HEK293 (cell line): ENCODE results near the gene NECTIN1.

Experiments used
- CTCF ChIA-PET: fragments of 350-600 bp; formaldehyde crosslinking; extraction: SDS; loops from one replicate; lab custom pipeline; 2021; ENCODE audit warnings: antibody characterized with exemption; lab: Yijun Ruan, JAX
- POLR2A ChIA-PET: fragments of 300-600 bp; formaldehyde crosslinking; extraction: SDS; loops from one replicate; lab custom pipeline; 2020; ENCODE audit warnings: antibody characterized with exemption, inconsistent platforms; lab: Yijun Ruan, JAX
- H3K27ac ChIP-seq: fragments of 200-500 bp; sonication (Bioruptor generic); 2 replicates; pipeline ENCODE4 v1.5.1; 2014; ENCODE audit warnings: low read depth, low read length, control low read depth, inconsistent platforms; ENCODE audit errors: extremely low read depth
- H3K36me3 ChIP-seq, 2 experiments: fragments of 200-500 bp in 1 of 2; sonication (Bioruptor generic) in 1 of 2; 1 replicate in 1 of 2; 2 replicates in 1 of 2; pipeline ENCODE4 v1.5.1; 2014 to 2017; ENCODE audit warnings: inconsistent platforms in 2 of 2, low read length in 2 of 2; ENCODE audit not compliant: control insufficient read depth in 2 of 2, insufficient read depth in 1 of 2
- H3K4me1 ChIP-seq: fragments of 200-500 bp; sonication (Bioruptor generic); 2 replicates; pipeline ENCODE4 v1.5.1; 2014; ENCODE audit warnings: mild to moderate bottlenecking, low read length, inconsistent platforms; ENCODE audit not compliant: control insufficient read depth, insufficient read depth
- H3K4me3 ChIP-seq: 2 replicates; pipeline ENCODE4 v1.5.1; 2011; ENCODE audit warnings: low read depth, mild to moderate bottlenecking, control low read depth, low read length, moderate library complexity
- H3K9me3 ChIP-seq: fragments of 200-500 bp; sonication (Bioruptor generic); 2 replicates; pipeline ENCODE4 v1.5.1; 2014; ENCODE audit warnings: low read depth, low read length, inconsistent platforms; ENCODE audit not compliant: control insufficient read depth, insufficient read depth
- EGR2 ChIP-seq: fragments of 450-650 bp; formaldehyde crosslinking; IDR thresholded peaks from 2 replicates; pipeline ENCODE4 v1.5.1; 2016; ENCODE audit warnings: low read depth, missing biosample characterization, missing genetic modification characterization
- GLI4 ChIP-seq: fragments of 450-650 bp; formaldehyde crosslinking; IDR thresholded peaks from 2 replicates; pipeline ENCODE4 v1.5.1; 2016; ENCODE audit warnings: missing biosample characterization, missing genetic modification characterization
- RBAK ChIP-seq: fragments of 450-650 bp; formaldehyde crosslinking; IDR thresholded peaks from 2 replicates; pipeline ENCODE4 v1.5.1; 2016; ENCODE audit warnings: missing biosample characterization, missing genetic modification characterization
- ZBTB7A ChIP-seq: fragments of 450-650 bp; formaldehyde crosslinking; IDR thresholded peaks from 2 replicates; pipeline ENCODE4 v1.5.1; 2016; ENCODE audit warnings: low read depth, missing biosample characterization, missing genetic modification characterization
- ZFHX2 ChIP-seq: fragments of 450-650 bp; formaldehyde crosslinking; conservative IDR thresholded peaks from 2 replicates; pipeline ENCODE4 v1.5.1; 2016; ENCODE audit warnings: missing biosample characterization, missing genetic modification characterization
- ZNF211 ChIP-seq: fragments of 450-650 bp; formaldehyde crosslinking; IDR thresholded peaks from 2 replicates; pipeline ENCODE4 v1.5.1; 2016; ENCODE audit warnings: low read depth, missing biosample characterization, missing genetic modification characterization
- ZNF266 ChIP-seq: fragments of 450-650 bp; formaldehyde crosslinking; IDR thresholded peaks from 2 replicates; pipeline ENCODE4 v1.5.1; 2016; ENCODE audit warnings: missing biosample characterization, missing genetic modification characterization, low read depth
- ZNF335 ChIP-seq: fragments of 450-650 bp; formaldehyde crosslinking; conservative IDR thresholded peaks from 2 replicates; pipeline ENCODE4 v1.5.1; 2016; ENCODE audit warnings: missing biosample characterization, missing genetic modification characterization
- ZNF626 ChIP-seq: fragments of 450-650 bp; sonication (Bioruptor Pico); formaldehyde crosslinking; IDR thresholded peaks from 2 replicates; pipeline ENCODE4 v1.5.1; 2018; ENCODE audit warnings: missing biosample characterization, missing genetic modification characterization, inconsistent platforms
- ZNF654 ChIP-seq: fragments of 450-650 bp; formaldehyde crosslinking; IDR thresholded peaks from 2 replicates; pipeline ENCODE4 v1.5.1; 2016; ENCODE audit warnings: low read depth, missing biosample characterization, missing genetic modification characterization
- ZNF747 ChIP-seq: fragments of 450-650 bp; formaldehyde crosslinking; IDR thresholded peaks from 2 replicates; pipeline ENCODE4 v1.5.1; 2016; ENCODE audit warnings: missing biosample characterization, missing genetic modification characterization
- ZNF76 ChIP-seq: fragments of 450-650 bp; formaldehyde crosslinking; IDR thresholded peaks from 2 replicates; pipeline ENCODE4; 2016; ENCODE audit warnings: low read depth, missing biosample characterization, missing genetic modification characterization, borderline replicate concordance
- ZNF792 ChIP-seq: fragments of 450-650 bp; formaldehyde crosslinking; IDR thresholded peaks from 2 replicates; pipeline ENCODE4 v1.5.1; 2016; ENCODE audit warnings: missing biosample characterization, missing genetic modification characterization
- TF ChIP-seq, protein P1 (sequence below): sonication (generic); formaldehyde crosslinking; IDR thresholded peaks from 2 replicates; pipeline ENCODE4 v1.8.1; 2022; ENCODE audit warnings: mild to moderate bottlenecking, moderate library complexity, missing genetic modification reagents
- TF ChIP-seq, protein P2 (sequence below): IDR thresholded peaks from 2 replicates; pipeline ENCODE4 v1.6.1; 2011; ENCODE audit warnings: mild to moderate bottlenecking, low read depth, low read length, borderline replicate concordance
- TF ChIP-seq, protein P3 (sequence below): fragments of 450-650 bp; formaldehyde crosslinking; IDR thresholded peaks from 2 replicates; pipeline ENCODE4 v1.5.1; 2016; ENCODE audit warnings: missing biosample characterization, missing genetic modification characterization
- TF ChIP-seq, protein P4 (sequence below): fragments of 450-650 bp; formaldehyde crosslinking; IDR thresholded peaks from 2 replicates; pipeline ENCODE4 v1.5.1; 2017; ENCODE audit warnings: missing biosample characterization, missing genetic modification characterization

The NECTIN1 gene

DNA sequence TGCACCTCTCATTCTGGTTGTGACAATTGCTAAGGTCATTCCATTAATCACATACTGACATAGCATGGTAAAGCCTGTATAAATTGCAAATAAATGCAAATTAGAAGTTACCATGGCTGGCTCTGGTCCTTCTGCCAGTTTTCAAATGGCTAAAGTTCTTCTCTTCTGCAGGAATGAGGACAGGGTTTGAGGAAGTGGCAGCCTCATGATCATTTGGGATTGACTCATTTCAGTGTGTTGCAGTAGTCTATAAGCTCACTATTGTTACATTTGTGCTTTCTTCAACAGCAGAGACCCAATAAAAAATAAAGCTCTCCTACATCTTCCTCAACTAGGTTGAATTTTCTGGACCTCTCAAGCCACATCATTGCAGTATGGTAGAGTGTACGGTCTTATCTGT lies 60.3 kb downstream of the NECTIN1 start:
- H3K4me3 ChIP-seq: no peak overlapping the region
- TF ChIP-seq ZNF335 (tag by site-specific recombination) (no peak), ZNF76 (tag by site-specific recombination) (no peak), ZNF792 (tag by site-specific recombination) (no peak), ZNF747 (tag by site-specific recombination) (no peak), ZBTB7A (tag by site-specific recombination) (no peak), ZNF626 (tag by site-specific recombination) (no peak), RBAK (tag by site-specific recombination) (no peak)
- TF ChIP-seq, protein P1, sequence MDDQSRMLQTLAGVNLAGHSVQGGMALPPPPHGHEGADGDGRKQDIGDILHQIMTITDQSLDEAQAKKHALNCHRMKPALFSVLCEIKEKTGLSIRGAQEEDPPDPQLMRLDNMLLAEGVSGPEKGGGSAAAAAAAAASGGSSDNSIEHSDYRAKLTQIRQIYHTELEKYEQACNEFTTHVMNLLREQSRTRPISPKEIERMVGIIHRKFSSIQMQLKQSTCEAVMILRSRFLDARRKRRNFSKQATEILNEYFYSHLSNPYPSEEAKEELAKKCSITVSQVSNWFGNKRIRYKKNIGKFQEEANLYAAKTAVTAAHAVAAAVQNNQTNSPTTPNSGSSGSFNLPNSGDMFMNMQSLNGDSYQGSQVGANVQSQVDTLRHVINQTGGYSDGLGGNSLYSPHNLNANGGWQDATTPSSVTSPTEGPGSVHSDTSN (CRISPR knock-in tag): no peak
- TF ChIP-seq, all 188 proteins: peak for 0
- no peaks in the 10 kb centered on the region for H3K4me1 ChIP-seq
- H3K27ac ChIP-seq: no peak overlapping the region
- H3K36me3 ChIP-seq: peaks cover 0 to 6% of the 10 kb centered on the region in 2 experiments; a peak in 1 of 3 replicates
- POLR2A ChIA-PET: no interaction called here
- CTCF ChIA-PET: interaction anchor here (0.6 to 2.4 kb wide), 4 partner anchors 61 to 325 kb away, joined by 3 to 10 read pairs (median 4); partner anchors contain the start of gene NECTIN1
- H3K9me3 ChIP-seq: no peaks in the 10 kb centered on the region

DNA sequence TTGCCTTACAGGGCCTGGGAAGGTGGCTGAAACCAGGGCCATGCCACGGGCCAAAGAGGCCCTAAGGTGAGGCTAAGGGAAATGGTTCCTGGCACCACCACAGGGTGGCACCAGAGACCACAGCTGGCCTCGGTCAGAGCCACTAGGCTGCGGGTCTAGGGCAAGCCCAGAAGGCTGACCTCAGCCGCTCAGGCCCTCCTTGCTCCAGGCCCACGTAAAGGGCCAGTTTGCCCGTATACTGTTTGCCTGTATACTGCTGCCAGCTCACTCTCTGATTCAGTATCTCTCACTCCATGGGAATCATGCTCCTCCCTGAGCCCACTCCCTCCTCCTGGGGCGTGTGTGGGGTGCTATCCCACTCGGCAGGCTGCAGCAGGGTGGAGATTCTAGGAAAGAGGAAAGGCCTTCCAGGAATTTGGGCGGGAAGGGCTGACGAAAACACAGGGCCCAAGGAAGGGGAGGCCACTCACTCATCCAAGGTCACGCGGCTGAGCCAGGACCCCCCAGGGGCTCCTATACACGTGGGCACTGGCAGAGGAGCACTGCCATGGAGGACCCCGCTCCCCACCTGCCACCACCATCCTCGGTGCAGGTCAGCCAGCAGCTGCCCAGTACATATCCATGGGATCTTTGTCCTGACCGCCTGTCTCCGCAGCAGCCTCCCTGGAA lies 62.4 kb downstream of the NECTIN1 start:
- H3K4me1 ChIP-seq: no peaks in the 10 kb centered on the region
- ChIA-PET CTCF (interaction anchor here (0.7 to 5.1 kb wide), 5 partner anchors 34 to 442 kb away, joined by 3 to 40 read pairs (median 8); partner anchors contain the start of gene NECTIN1), POLR2A (no interaction called here)
- no peaks in the 10 kb centered on the region for H3K9me3 ChIP-seq
- TF ChIP-seq ZNF211 (no peak), ZFHX2 (peak; percentile 71), ZNF654 (peak; percentile 73), GLI4 (tag by site-specific recombination) (peak; percentile 35; the same call in 1 of the 2 replicates), ZNF266 (tag by site-specific recombination) (no peak), EGR2 (peak; percentile 69)
- TF ChIP-seq, protein P2, sequence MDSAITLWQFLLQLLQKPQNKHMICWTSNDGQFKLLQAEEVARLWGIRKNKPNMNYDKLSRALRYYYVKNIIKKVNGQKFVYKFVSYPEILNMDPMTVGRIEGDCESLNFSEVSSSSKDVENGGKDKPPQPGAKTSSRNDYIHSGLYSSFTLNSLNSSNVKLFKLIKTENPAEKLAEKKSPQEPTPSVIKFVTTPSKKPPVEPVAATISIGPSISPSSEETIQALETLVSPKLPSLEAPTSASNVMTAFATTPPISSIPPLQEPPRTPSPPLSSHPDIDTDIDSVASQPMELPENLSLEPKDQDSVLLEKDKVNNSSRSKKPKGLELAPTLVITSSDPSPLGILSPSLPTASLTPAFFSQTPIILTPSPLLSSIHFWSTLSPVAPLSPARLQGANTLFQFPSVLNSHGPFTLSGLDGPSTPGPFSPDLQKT: no peak
- TF ChIP-seq, protein P3, sequence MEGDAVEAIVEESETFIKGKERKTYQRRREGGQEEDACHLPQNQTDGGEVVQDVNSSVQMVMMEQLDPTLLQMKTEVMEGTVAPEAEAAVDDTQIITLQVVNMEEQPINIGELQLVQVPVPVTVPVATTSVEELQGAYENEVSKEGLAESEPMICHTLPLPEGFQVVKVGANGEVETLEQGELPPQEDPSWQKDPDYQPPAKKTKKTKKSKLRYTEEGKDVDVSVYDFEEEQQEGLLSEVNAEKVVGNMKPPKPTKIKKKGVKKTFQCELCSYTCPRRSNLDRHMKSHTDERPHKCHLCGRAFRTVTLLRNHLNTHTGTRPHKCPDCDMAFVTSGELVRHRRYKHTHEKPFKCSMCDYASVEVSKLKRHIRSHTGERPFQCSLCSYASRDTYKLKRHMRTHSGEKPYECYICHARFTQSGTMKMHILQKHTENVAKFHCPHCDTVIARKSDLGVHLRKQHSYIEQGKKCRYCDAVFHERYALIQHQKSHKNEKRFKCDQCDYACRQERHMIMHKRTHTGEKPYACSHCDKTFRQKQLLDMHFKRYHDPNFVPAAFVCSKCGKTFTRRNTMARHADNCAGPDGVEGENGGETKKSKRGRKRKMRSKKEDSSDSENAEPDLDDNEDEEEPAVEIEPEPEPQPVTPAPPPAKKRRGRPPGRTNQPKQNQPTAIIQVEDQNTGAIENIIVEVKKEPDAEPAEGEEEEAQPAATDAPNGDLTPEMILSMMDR (tag by site-specific recombination): peak; percentile 78
- TF ChIP-seq, protein P4, sequence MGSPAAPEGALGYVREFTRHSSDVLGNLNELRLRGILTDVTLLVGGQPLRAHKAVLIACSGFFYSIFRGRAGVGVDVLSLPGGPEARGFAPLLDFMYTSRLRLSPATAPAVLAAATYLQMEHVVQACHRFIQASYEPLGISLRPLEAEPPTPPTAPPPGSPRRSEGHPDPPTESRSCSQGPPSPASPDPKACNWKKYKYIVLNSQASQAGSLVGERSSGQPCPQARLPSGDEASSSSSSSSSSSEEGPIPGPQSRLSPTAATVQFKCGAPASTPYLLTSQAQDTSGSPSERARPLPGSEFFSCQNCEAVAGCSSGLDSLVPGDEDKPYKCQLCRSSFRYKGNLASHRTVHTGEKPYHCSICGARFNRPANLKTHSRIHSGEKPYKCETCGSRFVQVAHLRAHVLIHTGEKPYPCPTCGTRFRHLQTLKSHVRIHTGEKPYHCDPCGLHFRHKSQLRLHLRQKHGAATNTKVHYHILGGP (tag by site-specific recombination): peak; percentile 80; the same call in 1 of the 2 replicates
- H3K4me3 ChIP-seq: no peak overlapping the region
- H3K36me3 ChIP-seq: peaks cover 0 to 8% of the 10 kb centered on the region in 2 experiments; a peak in 1 of 3 replicates
- H3K27ac ChIP-seq: no peak overlapping the region
